GM23338 (cell line): ENCODE data around the gene MAGOH. TPM values are rescaled to one million over a fixed set of nuclear protein-coding genes. Genes with fewer than 3 reads are reported as not detected.

Source experiments
- EZH2phosphoT487 ChIP-seq: fragments of 200-600 bp; sonication (generic); IDR thresholded peaks from one replicate; pipeline ENCODE4 v1.8.1; 2018; ENCODE audit warnings: antibody characterized with exemption; ENCODE audit not compliant: unreplicated experiment
- STAT1 ChIP-seq: IDR thresholded peaks from one replicate; pipeline ENCODE4 v1.6.1; 2016; ENCODE audit warnings: antibody characterized with exemption; ENCODE audit not compliant: unreplicated experiment
- ZNF114 ChIP-seq: fragments of 250-450 bp; sonication (Bioruptor Pico); IDR thresholded peaks from 2 replicates; pipeline ENCODE4 v1.5.0; 2020; ENCODE audit warnings: mild to moderate bottlenecking, moderate library complexity
- ZNF331 ChIP-seq: fragments of 250-450 bp; sonication (Bioruptor Pico); IDR thresholded peaks from 2 replicates; pipeline ENCODE4 v1.5.0; 2020; ENCODE audit warnings: low read depth, mild to moderate bottlenecking, moderate library complexity
- polyA plus RNA-seq: library from polyadenylated mRNA; unstranded; fragments of >200 nt; fragmentation: Nextera tagmentation; extraction: Ambion mirVana; gene quantifications from 2 replicates; pipeline ENCODE4 v1.2.1, GENCODE V29; 2016
- total RNA-seq: library from RNA; depleted of rRNA; stranded (reverse); fragments of >200 nt; shearing (Covaris generic); gene quantifications from 2 replicates; pipeline ENCODE4 v1.2.3, GENCODE V29; 2014
- TF ChIP-seq, protein P1 (sequence below): fragments of 250-450 bp; sonication (Bioruptor Pico); IDR thresholded peaks from 2 replicates; pipeline ENCODE4 v1.5.0; 2020; ENCODE audit warnings: mild to moderate bottlenecking, moderate library complexity
- TF ChIP-seq, protein P2 (sequence below): IDR thresholded peaks from 2 replicates; pipeline ENCODE4 v1.6.1; 2016; ENCODE audit warnings: antibody characterized with exemption
- TF ChIP-seq, protein P3 (sequence below): IDR thresholded peaks from one replicate; pipeline ENCODE4 v1.6.1; 2018; ENCODE audit warnings: antibody characterized with exemption; ENCODE audit not compliant: unreplicated experiment
- TF ChIP-seq, protein P4 (sequence below), 2 experiments: fragments of 200-600 bp in 1 of 2; sonication (generic) in 1 of 2; conservative IDR thresholded peaks; 2 replicates each; pipeline versions ENCODE4 v1.5.1 to v1.6.1; 2016 to 2017; ENCODE audit warnings: antibody characterized with exemption in 2 of 2, low read depth in 2 of 2, mild to moderate bottlenecking in 2 of 2, moderate library complexity in 1 of 2

The MAGOH gene
- total and polyA plus RNA-seq, 2 experiments from 2014 or later, result 79.3 to 185 TPM

DNA sequence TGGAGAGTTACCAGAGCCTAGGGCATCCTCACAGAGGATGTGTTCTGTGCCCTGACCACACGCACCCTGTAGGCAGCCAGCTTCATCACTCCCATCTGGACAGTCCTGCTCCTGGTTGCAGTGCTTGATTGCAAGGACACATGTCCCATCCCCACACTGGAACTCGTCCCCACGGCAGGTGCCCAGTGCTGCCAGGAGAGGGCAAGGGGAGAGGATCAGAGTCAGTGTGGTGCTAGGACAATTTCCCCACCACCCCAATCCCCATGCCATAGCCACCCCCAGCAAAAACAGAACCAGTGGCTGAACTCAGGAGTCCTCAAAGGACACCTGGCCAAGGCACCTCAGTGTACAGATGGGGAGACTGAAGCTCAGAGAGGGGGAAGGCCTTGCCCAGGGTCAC is 37.2 kb upstream of the MAGOH start (continued):
- TF ChIP-seq, protein P1, sequence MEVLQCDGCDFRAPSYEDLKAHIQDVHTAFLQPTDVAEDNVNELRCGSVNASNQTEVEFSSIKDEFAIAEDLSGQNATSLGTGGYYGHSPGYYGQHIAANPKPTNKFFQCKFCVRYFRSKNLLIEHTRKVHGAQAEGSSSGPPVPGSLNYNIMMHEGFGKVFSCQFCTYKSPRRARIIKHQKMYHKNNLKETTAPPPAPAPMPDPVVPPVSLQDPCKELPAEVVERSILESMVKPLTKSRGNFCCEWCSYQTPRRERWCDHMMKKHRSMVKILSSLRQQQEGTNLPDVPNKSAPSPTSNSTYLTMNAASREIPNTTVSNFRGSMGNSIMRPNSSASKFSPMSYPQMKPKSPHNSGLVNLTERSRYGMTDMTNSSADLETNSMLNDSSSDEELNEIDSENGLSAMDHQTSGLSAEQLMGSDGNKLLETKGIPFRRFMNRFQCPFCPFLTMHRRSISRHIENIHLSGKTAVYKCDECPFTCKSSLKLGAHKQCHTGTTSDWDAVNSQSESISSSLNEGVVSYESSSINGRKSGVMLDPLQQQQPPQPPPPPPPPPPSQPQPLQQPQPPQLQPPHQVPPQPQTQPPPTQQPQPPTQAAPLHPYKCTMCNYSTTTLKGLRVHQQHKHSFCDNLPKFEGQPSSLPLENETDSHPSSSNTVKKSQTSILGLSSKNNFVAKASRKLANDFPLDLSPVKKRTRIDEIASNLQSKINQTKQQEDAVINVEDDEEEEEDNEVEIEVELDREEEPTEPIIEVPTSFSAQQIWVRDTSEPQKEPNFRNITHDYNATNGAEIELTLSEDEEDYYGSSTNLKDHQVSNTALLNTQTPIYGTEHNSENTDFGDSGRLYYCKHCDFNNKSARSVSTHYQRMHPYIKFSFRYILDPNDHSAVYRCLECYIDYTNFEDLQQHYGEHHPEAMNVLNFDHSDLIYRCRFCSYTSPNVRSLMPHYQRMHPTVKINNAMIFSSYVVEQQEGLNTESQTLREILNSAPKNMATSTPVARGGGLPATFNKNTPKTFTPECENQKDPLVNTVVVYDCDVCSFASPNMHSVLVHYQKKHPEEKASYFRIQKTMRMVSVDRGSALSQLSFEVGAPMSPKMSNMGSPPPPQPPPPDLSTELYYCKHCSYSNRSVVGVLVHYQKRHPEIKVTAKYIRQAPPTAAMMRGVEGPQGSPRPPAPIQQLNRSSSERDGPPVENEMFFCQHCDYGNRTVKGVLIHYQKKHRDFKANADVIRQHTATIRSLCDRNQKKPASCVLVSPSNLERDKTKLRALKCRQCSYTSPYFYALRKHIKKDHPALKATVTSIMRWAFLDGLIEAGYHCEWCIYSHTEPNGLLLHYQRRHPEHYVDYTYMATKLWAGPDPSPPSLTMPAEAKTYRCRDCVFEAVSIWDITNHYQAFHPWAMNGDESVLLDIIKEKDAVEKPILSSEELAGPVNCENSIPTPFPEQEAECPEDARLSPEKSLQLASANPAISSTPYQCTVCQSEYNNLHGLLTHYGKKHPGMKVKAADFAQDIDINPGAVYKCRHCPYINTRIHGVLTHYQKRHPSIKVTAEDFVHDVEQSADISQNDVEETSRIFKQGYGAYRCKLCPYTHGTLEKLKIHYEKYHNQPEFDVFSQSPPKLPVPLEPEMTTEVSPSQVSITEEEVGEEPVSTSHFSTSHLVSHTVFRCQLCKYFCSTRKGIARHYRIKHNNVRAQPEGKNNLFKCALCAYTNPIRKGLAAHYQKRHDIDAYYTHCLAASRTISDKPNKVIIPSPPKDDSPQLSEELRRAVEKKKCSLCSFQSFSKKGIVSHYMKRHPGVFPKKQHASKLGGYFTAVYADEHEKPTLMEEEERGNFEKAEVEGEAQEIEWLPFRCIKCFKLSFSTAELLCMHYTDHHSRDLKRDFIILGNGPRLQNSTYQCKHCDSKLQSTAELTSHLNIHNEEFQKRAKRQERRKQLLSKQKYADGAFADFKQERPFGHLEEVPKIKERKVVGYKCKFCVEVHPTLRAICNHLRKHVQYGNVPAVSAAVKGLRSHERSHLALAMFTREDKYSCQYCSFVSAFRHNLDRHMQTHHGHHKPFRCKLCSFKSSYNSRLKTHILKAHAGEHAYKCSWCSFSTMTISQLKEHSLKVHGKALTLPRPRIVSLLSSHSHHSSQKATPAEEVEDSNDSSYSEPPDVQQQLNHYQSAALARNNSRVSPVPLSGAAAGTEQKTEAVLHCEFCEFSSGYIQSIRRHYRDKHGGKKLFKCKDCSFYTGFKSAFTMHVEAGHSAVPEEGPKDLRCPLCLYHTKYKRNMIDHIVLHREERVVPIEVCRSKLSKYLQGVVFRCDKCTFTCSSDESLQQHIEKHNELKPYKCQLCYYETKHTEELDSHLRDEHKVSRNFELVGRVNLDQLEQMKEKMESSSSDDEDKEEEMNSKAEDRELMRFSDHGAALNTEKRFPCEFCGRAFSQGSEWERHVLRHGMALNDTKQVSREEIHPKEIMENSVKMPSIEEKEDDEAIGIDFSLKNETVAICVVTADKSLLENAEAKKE (CRISPR knock-in tag), result no peak
- TF ChIP-seq EZH2phosphoT487 (no peak), ZNF114 (no peak), ZNF331 (no peak), STAT1 (no peak)
- TF ChIP-seq, protein P2, sequence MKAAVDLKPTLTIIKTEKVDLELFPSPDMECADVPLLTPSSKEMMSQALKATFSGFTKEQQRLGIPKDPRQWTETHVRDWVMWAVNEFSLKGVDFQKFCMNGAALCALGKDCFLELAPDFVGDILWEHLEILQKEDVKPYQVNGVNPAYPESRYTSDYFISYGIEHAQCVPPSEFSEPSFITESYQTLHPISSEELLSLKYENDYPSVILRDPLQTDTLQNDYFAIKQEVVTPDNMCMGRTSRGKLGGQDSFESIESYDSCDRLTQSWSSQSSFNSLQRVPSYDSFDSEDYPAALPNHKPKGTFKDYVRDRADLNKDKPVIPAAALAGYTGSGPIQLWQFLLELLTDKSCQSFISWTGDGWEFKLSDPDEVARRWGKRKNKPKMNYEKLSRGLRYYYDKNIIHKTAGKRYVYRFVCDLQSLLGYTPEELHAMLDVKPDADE, result no peak
- TF ChIP-seq, protein P3, sequence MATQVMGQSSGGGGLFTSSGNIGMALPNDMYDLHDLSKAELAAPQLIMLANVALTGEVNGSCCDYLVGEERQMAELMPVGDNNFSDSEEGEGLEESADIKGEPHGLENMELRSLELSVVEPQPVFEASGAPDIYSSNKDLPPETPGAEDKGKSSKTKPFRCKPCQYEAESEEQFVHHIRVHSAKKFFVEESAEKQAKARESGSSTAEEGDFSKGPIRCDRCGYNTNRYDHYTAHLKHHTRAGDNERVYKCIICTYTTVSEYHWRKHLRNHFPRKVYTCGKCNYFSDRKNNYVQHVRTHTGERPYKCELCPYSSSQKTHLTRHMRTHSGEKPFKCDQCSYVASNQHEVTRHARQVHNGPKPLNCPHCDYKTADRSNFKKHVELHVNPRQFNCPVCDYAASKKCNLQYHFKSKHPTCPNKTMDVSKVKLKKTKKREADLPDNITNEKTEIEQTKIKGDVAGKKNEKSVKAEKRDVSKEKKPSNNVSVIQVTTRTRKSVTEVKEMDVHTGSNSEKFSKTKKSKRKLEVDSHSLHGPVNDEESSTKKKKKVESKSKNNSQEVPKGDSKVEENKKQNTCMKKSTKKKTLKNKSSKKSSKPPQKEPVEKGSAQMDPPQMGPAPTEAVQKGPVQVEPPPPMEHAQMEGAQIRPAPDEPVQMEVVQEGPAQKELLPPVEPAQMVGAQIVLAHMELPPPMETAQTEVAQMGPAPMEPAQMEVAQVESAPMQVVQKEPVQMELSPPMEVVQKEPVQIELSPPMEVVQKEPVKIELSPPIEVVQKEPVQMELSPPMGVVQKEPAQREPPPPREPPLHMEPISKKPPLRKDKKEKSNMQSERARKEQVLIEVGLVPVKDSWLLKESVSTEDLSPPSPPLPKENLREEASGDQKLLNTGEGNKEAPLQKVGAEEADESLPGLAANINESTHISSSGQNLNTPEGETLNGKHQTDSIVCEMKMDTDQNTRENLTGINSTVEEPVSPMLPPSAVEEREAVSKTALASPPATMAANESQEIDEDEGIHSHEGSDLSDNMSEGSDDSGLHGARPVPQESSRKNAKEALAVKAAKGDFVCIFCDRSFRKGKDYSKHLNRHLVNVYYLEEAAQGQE, result no peak
- TF ChIP-seq, protein P4, sequence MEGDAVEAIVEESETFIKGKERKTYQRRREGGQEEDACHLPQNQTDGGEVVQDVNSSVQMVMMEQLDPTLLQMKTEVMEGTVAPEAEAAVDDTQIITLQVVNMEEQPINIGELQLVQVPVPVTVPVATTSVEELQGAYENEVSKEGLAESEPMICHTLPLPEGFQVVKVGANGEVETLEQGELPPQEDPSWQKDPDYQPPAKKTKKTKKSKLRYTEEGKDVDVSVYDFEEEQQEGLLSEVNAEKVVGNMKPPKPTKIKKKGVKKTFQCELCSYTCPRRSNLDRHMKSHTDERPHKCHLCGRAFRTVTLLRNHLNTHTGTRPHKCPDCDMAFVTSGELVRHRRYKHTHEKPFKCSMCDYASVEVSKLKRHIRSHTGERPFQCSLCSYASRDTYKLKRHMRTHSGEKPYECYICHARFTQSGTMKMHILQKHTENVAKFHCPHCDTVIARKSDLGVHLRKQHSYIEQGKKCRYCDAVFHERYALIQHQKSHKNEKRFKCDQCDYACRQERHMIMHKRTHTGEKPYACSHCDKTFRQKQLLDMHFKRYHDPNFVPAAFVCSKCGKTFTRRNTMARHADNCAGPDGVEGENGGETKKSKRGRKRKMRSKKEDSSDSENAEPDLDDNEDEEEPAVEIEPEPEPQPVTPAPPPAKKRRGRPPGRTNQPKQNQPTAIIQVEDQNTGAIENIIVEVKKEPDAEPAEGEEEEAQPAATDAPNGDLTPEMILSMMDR (conservative IDR thresholded peaks at IDR 0.05; ENCODE audit: low read depth in 2 of 2), result no peak
